DLD1 (cell line): ENCODE measurements around the gene SEPTIN7.
"Not testable (repeated sequence)": the region's sequence is repeated elsewhere in the genome, so short reads cannot be mapped to it uniquely, and the experiment has no call there.

ENCODE experiments used
- in situ Hi-C: cut with HindIII; loops from 2 replicates; pipeline ENCODE4 v1.10.0; 2017; ENCODE audit warnings: low sequenced_read_pairs

Gene SEPTIN7

DNA sequence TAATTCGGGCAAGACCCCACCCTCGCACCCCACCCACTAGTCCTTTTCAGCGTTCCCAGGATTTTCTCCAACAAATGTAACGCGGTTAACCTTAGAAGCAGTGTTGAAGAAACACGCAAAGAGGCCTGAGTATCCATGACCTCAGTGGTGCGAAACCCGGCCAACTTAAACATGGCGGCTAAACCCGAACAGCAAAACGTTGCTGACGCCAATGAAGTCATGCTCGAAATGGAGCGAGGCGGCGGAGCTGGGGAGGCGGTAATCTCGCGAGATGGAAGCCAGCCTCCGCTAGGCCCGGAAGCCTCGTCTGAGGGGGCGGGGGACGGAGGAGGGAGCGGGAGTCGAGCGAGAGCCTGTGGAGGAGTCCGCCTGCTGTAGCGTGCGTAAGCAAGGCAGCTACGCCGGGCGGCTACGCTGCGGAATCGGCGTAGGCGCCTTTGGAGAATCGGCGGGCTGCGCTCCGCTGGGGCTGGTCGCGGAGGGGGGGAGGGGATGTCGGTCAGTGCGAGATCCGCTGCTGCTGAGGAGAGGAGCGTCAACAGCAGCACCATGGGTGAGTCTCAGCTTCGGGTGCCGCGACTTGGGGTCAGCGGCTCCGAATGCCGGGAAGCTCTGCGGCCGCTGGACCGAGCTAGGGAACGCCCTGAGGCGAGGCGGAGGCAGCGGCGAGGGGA is at the start of gene SEPTIN7:
TSS of gene SEPTIN7 (plus strand) at position 340 of the 674 bp plus-strand sequence. CDS start at position 493, 153 bp downstream.
- in situ Hi-C loops = no loop called here

DNA sequence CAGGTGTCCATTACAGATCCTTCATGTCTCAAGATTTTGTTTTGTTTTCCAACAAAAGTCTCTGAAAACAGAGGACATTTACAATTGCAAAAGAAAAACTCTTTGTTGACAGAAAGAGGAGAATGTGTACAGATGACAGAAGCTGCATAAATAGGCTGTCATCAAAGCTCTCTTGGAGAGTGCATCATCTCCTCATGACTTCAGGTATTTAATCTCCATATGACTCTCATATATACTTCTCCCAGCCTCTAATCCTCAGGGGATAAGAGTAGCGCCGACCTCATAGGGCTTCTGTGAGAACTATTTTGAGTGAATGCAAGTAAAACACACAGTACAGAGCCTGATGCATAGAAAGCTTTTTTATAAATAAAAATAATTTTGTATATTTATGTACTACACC is 48.1 kb upstream of the SEPTIN7 start:
- in situ Hi-C loops = no loop called here

DNA sequence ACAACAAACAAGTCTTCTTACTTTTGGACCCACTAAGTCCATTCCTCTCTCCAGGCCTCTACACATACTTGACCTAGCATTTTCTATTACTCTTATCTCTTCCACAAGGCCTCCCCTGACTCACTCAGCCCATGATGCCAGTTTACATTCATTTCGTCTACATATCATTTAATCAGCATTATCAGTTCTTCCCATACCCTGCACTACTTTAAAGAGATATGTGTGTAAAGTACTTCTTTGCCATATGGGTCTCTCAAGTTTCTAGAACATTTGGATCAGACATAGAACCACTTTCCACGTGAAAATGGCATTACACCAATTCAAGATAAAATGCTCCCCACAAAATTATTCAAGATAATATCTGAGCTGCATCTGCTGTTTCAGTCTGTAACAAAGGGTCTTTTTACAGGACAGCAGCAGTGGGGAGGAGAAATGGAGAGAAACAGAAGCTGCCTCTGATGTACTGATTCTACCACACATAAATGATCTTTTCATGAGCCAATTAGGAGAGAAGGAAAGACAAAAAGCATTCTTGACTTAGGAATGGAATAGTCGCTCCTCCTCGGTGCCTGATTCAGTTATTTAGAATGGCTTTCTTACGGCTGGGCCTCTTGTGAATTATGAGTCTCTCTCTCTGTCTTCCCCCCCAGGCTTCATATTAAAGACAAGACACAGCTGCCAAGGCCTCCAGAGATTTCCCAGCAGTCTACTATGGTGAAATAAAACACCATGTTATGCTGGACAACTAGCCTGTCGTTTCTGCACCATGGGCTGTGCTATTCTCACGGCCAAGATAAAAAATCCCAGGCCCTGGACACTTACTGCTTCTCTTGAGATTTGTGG is 46.9 kb upstream of the SEPTIN7 start:
- in situ Hi-C loops = no loop called here

DNA sequence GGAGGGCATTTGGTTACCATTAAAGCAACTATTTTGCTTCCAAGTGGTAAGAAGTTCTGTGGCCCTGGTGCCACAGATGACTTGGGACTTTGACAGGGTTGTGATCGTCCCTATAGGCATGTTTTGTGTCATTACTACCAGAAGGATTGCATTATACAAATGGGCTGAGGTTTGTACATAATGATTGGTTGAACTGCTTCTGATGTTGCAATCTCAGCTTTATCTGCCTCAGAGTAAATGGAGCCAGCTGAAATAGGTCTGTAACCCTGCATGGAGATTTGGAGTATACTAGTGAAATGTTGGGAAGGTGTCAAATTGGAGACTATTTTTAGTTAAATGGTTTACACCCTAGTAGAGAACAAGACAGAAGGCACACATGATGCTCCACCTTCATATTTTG is 46.1 kb upstream of the SEPTIN7 start:
- in situ Hi-C loops = no loop called here

DNA sequence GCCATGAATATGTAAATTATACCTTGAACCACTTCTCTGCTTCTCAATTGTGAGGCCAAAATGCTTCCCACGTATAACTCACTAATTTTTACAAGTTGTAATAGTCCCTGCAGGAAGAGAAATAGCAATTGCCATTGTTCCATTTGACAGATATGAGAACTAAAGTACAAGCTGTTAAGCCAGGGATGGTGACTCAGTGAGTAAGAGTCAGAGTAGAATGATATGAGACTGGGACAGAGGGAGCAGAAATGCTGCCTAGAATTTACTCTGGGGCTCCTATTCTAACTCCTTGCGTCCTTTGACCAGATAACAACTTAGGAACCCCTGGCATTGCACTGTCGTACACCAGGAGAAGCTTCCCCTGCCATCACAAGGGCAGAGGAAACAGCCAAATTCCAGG is 45.1 kb upstream of the SEPTIN7 start:
- in situ Hi-C loops = no loop called here

DNA sequence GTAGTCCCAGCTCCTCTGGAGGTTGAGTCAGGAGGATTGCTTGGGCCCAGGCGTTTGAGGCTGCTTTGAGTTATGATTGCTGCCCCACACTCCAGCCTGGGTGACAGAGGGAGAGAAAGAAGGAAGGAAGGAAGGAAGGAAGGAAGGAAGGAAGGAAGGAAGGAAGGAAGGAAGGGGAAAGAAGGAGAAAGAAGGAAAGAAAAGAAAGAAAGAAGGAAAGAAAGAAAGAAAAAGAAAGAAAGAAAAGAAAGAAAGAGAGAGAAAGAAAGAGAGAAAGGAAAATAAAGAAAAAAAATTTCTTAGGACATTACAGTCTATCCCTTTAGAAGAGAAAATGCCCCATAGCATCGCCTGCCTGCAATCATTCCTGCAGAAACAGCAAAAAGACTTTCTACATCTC is 44.4 kb upstream of the SEPTIN7 start:
- in situ Hi-C loops = not testable (repeated sequence)

DNA sequence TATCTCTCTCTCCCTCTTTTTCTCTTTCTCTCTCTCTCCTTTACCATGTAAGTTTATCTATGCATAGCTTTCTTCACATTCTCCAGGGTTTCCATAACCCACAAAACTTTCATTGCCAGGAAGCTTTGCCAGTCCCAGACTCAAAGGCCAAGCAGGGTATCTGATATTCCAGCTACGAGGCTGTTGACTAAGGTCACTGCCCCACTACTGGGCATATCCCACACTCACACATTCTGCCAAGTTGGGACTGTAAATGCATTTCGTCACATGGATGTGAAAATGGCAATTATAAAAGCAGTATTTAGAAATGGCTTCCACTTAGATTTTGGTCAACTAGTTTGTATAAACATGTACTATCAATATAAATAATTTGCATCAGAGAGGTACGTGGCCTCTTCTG is 43.3 kb upstream of the SEPTIN7 start:
- in situ Hi-C loops = no loop called here

DNA sequence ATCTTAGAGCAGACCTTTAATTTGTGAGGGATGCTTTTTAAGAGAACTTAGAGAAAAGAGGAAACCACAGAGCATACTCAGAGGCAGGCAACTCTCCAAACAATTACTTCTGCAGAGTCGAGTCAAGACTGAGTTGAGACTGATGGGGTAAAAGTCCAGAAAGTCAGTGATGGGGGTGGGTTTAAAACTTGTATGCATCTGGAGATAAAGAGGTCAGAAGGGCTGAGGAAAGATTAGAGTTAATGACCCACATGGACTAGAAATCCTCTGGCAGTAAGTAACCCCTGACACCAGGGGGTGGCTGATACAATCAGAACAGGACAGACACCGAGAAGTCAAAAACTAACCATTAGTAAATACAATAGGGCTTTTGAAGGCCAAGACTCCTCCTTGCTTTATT is 42.4 kb upstream of the SEPTIN7 start:
- in situ Hi-C loops = no loop called here

DNA sequence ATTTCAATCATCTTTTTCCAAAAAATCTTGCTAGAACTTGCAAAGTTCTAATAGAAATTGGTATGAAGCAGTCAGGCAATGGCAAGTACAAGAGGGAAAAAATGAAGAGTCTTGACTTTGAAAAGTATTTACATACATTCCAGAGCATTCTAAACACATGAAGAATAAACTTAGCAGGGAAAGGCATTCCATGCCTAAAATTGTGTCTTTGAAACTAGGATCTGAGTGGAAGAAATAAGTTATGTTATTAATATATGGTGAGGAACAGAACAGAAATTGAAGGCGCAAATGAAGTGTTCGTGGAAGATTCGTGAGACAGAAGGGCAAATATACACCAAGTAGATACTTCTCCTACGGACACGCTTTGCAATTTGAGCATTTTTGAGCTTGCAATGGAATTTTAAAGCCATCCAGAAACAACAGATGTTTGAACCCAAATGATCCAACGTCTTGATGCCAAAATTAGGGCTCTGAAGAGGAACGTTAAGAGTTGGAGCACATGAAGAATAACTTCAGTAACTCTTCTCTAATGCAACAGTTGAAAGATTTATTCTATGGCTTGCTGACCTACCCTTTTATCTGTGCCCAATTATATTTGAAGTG is 40.6 kb upstream of the SEPTIN7 start:
- in situ Hi-C loops = no loop called here

DNA sequence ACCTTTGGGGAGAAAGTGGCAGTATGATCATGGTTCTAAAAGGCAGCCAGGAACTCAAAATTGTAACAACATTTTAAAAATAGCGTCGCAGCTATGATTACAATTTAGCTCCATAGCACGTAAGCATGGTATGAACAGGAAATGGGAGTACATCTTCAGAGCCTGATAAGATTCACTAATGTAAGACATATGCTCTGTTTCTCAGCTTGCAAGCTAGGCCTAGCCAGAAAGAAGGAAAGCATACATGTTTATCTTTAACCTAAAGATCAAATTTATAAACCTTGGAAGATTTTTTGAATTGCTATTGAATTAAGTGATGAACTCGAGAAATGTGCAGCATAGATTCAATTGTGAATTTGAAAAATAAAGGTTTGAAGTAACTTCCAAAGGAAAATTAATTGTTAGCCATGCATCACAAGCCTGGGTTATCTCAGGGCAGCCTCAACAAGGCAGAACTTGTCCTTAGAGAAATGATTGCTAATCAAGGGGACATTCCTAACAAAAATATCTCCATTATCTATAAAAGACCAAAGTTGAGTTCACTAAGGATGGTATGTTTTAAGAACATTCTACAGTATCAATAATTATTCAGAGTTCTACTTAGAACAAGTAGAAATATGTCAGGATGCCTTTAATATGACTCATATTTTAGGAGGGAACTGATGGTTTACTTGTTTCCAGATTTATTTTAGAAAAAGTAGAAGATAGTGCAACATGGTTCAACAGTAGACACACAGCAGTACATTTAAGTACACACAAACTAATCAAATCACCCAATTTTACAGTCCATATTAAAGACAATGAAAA is 38.8 kb upstream of the SEPTIN7 start:
- in situ Hi-C loops = no loop called here

DNA sequence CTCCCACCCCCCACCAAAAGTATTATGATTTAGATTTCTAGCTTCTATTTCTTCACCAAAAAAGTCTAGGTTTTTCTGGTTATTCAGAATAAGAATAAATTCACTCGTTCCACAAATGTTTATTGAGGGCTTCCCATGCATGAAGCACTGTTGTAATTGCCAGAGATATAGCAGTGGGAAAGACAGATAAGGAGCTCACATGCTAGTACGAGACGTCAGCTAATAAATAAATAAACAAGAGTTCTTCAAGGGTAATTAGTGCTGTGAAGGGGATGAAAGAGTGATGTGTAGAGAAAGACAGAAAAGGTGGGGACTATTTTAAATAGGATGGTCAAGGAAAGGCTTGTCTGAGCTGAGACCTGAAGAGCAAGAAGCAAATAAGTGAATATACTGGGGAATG is 38.1 kb upstream of the SEPTIN7 start:
- in situ Hi-C loops = no loop called here

DNA sequence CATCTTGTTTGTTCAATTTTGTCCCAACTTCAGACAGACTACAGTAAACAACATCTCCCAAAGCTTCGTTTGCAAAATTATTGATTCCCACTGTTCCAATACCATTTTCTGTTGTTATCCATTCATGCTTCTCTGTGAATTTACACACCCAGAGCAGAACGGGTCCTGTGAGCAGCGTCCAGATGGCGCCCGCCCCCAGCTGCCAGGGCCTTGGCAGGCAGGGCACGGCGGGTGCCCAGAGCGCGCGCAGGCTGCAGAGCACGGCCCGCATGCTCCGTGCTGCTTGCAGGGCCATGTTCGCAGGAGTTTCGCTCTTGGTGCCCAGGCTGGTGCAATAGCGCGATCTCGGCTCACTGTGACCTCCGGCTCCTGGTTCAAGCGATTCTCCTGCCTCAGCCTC is 32.5 kb upstream of the SEPTIN7 start:
- in situ Hi-C loops = no loop called here

DNA sequence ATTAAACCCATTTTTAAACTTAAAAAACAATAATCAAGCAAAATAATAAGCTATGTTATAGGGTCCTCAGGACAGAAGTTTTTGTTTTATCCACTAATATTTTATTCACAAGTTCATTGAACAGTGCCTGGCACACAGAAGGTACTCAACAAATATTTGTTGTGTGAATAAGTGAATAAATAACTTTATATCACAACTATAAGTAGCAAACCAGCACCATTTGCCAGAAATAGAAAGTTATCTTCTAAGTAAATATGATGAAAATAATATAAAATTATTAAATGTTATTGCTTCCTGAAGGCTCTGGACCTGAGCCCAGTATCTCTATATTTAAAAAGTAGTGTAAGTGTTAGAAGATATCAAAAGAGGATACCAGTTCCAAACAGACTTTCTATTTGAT is 29.1 kb upstream of the SEPTIN7 start:
- in situ Hi-C loops = no loop called here

DNA sequence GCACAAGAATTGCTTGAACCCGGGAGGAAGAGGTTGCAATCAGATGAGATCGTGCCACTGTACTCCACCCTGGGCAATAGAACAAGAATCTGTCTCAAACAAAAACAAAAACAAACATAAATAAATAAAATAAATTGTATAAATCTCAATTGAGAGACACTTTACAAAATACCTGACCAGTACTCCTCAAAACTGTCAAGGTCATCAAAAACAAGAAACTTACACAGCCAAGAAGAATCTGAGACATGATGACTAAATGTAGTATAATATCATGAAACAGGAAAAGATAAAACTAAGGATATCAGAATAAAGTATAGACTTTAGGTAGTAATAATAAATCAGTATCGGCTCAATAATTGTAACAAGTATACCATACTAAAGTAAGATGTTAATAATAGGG is 26.9 kb upstream of the SEPTIN7 start:
- in situ Hi-C loops = no loop called here

DNA sequence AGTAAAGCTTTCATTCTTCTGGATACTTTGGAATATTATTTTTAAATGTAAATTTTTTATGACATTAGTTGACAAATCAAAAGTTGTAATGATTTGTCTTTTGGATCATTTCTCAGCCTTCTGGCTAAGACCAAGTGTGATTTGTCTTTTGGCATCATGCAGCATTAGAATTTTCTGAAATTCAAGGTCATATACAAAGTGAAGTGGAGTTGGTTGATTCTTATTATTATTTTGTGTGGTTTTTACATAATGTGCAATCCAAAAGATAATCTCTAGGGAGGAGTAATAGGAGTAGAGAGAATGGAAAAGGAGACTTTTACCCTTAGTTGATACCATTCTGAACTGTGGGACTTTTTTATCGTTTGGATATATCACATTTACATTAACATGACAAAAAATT is 24.2 kb upstream of the SEPTIN7 start:
- in situ Hi-C loops = no loop called here

DNA sequence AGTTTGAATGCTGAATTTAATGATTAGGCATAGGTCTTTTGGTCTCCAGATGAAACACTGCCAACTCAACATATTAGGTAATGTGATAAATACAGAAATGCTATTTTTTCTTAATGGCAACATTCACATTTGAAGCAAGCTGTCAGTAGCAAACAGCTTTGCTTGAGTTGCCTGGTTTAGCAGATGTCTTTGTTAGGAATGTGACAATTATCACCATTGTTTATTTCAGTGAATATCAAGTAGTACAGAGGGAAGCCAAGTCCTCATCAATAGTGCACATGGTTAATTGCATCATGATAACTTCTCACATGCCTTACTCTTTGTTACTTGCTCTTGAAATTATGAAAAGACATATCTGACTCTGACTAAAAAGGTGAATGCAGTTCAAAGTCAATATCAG is 23.7 kb upstream of the SEPTIN7 start:
- in situ Hi-C loops = no loop called here

DNA sequence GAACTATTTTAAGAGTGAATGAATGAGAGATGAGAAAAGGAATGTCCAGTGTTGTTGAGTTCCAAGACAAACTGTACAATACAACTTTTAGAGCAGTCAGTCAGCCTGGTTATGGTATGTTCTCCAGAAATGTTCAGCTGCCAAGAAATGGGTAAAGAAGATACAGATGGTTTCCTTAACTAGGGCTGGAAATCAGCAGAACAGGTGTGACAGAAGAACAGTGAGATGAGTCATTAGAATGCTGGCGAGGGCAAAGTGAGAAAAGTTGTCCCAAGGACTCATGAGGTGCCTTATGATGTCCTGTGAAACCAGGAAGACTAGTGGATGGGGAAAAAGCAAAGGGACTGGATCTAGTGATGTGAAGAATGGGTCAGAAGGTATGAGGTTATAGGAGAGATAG is 20.8 kb upstream of the SEPTIN7 start:
- in situ Hi-C loops = no loop called here

DNA sequence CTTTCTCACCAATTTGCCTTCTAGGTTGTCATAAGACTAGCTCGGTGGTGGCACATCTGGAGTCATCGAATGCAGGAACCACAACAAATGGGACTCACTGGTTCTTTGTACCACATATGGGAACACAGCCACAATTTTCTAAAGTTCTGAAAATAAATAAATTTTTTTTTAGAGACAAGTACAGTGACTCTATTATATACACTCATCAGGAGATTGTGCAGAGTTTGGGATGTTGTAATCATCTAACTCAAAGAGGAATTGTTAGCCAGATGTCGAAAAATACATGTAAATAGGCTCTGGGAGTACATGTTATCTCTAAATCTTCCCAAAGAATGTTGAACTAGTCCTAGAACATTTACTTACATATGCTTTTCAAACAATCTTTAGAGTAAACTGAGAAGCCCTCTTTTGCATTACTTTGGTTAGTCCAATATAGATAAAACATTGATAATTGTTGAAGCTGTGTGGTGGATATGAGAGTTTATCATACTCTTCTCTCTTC is 19.6 kb upstream of the SEPTIN7 start:
- in situ Hi-C loops = no loop called here

DNA sequence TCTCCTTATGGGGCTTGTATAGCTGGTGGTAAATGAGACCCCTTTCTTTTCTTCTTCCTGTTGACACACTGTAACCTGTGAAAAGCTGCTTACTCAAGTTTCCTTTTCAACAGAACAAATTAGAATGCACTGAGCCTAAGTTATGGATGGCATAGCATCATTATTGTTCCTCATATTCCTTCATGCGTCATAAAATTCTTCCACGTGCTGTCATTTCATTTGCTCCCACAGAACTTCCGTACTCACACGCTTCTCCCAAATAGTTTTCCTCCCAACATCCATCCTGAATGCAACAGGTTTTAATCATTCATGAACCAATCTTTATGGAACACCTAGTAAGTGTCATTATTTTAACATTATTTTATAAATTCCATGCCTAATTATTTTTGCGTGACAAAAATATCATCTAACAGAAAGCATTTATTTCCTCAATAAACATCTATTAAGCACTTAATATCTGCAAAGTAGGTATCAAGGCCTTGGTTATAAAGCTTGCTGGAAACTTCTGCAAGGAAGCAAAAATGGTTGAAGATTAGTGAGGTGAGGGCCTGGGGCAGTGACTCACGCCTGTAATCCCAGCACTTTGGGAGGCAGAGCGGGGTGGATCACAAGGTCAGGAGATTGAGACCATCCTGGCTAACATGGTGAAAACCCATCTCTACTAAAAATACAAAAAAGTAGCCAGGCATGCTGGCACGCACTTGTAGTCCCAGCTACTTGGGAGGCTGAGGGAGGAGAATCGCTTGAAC is 18.9 kb upstream of the SEPTIN7 start:
- in situ Hi-C loops = no loop called here

DNA sequence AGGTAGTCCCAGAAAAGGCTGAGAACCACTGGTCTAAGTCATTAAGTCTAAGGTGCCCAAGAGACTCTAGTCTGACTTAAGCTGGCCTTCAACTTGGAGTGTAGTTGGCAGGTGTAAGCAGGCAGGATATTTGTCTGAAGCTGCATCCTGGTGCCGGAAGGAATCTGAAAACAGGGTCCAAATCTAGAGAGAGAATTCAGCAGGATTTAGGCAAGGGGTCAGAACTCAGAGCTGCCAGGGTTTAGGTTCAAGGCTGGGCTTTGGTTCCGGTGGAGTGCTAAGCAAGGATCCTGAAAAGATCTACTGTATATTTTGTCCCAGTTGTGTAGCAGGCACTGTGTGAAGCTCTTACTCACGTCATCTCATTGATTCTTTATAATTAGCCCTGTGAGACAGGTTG is 16.5 kb upstream of the SEPTIN7 start:
- in situ Hi-C loops = no loop called here
